ENCODE measurements around the gene PREP. TPM values are rescaled to one million over a fixed set of nuclear protein-coding genes. Genes with fewer than 3 reads are reported as not detected.

The PREP gene
- total RNA-seq, 4 donors from 2014 or later, result 32.9 to 63.2 (median 41.2) TPM

DNA sequence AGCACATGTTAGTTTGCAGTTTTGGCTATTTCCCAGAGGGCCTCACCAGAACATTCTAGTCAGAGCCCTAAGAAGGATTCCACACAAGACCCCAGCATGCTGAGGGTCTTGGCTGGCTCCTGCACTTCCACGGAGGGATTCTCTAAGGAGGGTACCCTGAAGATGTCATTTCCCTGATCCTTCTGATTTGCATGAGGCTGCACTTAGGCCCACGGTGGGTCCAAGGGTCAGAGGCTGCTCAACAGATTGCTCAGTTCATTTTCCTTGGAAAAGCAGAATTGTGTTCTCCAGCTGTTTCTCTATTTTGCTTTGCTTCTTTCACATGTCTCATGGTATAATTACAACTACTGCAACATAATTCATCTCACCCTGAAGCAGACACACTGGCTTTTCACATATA is 22.2 kb downstream of the PREP start:
- Histone ChIP-seq H3K36me3 (peaks cover 0 to 9% (median 2%) of the 10 kb centered on the region in 4 donors), H3K4me1 (peaks cover 18 to 45% (median 37%) of the 10 kb centered on the region in 4 donors), H3K4me3 (no peak overlapping the region), H3K27me3 (no peaks in the 10 kb centered on the region), H3K27ac (peak overlapping the region; percentile 36 to 60 (median 50)), H3K9me3 (no peaks in the 10 kb centered on the region)
- intact Hi-C loops (cut with DNase I; ENCODE audit: low total_unique reads) (no loop called here), in situ Hi-C loops (cut with MboI; ENCODE audit: low pct_ligation_motif_present in 1 of 4, low pct_unique_long_range_greater_than_20kb in 1 of 4, low sequenced_read_pairs in 3 of 4) (no loop called here)
- DNase-seq, result peak; percentile 25
- WGBS, 2 donors (ENCODE audit: low coverage in 1 of 2), result 64% methylated on average over 2 of the region's 2 CpGs; no CpG with 5 or more reads in 1 of the 2 donors
- no peak for TF ChIP-seq POLR2A (IDR thresholded peaks at IDR 0.05)
- TF ChIP-seq EP300 (IDR thresholded peaks at IDR 0.05; ENCODE audit: low read depth), result no peak
- no peak for TF ChIP-seq POLR2AphosphoS5 (IDR thresholded peaks at IDR 0.05)
- TF ChIP-seq, protein P1, sequence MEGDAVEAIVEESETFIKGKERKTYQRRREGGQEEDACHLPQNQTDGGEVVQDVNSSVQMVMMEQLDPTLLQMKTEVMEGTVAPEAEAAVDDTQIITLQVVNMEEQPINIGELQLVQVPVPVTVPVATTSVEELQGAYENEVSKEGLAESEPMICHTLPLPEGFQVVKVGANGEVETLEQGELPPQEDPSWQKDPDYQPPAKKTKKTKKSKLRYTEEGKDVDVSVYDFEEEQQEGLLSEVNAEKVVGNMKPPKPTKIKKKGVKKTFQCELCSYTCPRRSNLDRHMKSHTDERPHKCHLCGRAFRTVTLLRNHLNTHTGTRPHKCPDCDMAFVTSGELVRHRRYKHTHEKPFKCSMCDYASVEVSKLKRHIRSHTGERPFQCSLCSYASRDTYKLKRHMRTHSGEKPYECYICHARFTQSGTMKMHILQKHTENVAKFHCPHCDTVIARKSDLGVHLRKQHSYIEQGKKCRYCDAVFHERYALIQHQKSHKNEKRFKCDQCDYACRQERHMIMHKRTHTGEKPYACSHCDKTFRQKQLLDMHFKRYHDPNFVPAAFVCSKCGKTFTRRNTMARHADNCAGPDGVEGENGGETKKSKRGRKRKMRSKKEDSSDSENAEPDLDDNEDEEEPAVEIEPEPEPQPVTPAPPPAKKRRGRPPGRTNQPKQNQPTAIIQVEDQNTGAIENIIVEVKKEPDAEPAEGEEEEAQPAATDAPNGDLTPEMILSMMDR (IDR thresholded peaks at IDR 0.05), result no peak

DNA sequence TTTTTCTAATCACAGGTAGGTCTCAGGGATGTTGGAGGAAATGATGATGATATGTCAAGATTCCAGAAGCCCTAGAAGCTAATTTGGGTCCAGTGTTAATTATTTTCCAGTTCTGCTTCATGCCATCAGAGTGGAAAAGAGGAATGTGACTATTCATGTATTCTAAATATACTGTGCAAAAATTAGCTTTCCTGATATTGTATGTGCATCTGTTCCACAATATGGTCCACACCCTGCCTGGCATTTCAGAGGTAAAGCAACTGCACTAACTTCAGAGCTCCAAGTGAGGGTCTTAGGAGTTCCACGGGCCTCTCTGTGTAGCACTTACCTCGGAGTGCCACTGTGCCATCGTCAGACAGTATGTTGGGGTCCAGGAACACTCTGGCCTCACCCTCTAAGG is 27.1 kb downstream of the PREP start:
- Histone ChIP-seq H3K36me3 (peaks cover 0 to 14% (median 5%) of the 10 kb centered on the region in 4 donors), H3K4me1 (peaks cover 5 to 46% (median 27%) of the 10 kb centered on the region in 4 donors), H3K27ac (no peak overlapping the region), H3K27me3 (no peaks in the 10 kb centered on the region), H3K9me3 (no peaks in the 10 kb centered on the region), H3K4me3 (no peak overlapping the region)
- intact Hi-C loops (cut with DNase I; ENCODE audit: low total_unique reads) (no loop called here), in situ Hi-C loops (cut with MboI; ENCODE audit: low pct_ligation_motif_present in 1 of 4, low pct_unique_long_range_greater_than_20kb in 1 of 4, low sequenced_read_pairs in 3 of 4) (no loop called here)
- WGBS, 2 donors (ENCODE audit: low coverage in 1 of 2), result 100% methylated on average over 3 of the region's 3 CpGs
- DNase-seq, result no peak
- TF ChIP-seq POLR2A (IDR thresholded peaks at IDR 0.05), result no peak
- TF ChIP-seq POLR2AphosphoS5 (IDR thresholded peaks at IDR 0.05), result no peak
- no peak for TF ChIP-seq EP300 (IDR thresholded peaks at IDR 0.05; ENCODE audit: low read depth)
- TF ChIP-seq, protein P1 (IDR thresholded peaks at IDR 0.05), result no peak

DNA sequence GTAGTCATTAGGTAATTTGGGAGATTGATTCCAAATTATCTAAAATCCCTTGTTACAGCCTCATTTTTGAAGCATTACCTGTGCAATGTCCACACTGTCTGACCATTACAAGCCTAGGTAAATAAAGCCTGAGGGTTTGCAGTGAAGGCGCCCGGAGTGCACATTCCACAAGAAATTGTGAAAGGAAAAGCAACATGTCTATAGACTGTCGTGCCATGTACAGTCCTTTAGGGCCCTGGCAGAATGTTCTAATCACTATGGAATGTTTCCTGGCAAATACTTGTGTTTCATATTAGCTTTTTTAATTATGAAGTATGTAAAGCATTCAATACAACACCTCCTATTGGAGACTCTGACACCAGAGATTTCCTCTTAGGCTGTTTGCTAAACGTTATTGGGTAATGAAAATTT is 28.9 kb downstream of the PREP start:
- DNase-seq, result no peak
- WGBS, 2 donors (ENCODE audit: low coverage in 1 of 2), result 38 to 45% methylated on average over 4 of the region's 4 CpGs
- in situ Hi-C loops (cut with MboI; ENCODE audit: low pct_ligation_motif_present in 1 of 4, low pct_unique_long_range_greater_than_20kb in 1 of 4, low sequenced_read_pairs in 3 of 4), result no loop called here
- TF ChIP-seq POLR2AphosphoS5 (IDR thresholded peaks at IDR 0.05) (peak in 1 of 3 donors; percentile 28), EP300 (IDR thresholded peaks at IDR 0.05; ENCODE audit: low read depth) (no peak)
- Histone ChIP-seq H3K27ac (peak overlapping the region; percentile 74 to 86 (median 75)), H3K27me3 (no peaks in the 10 kb centered on the region), H3K4me3 (no peak overlapping the region), H3K4me1 (peaks cover 0 to 38% (median 22%) of the 10 kb centered on the region in 4 donors), H3K36me3 (peaks cover 0 to 14% (median 5%) of the 10 kb centered on the region in 4 donors), H3K9me3 (no peaks in the 10 kb centered on the region)
- intact Hi-C loops (cut with DNase I; ENCODE audit: low total_unique reads), result no loop called here

DNA sequence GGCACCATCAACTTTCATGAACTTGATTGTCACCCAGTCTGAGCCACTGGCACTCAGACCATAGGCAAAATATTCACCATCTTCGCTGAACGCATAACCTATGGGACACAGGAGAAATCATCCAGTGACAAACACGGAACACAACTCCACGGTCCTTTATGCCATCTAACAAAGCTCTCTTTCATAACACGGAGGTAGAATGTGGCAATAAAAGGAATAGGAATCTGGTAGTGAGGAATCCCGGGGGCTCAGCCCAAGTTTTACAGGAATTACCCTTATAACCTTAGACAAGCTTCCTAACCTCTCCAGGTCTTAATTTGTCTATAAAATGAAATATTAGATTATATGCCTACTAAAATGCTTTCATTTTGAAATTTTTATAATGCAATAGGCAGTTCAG is 29.4 kb downstream of the PREP start:
- in situ Hi-C loops (cut with MboI; ENCODE audit: low pct_ligation_motif_present in 1 of 4, low pct_unique_long_range_greater_than_20kb in 1 of 4, low sequenced_read_pairs in 3 of 4) (no loop called here), intact Hi-C loops (cut with DNase I; ENCODE audit: low total_unique reads) (no loop called here)
- Histone ChIP-seq H3K4me3 (no peak overlapping the region), H3K27me3 (no peaks in the 10 kb centered on the region), H3K36me3 (peaks cover 0 to 17% (median 5%) of the 10 kb centered on the region in 4 donors), H3K9me3 (no peaks in the 10 kb centered on the region), H3K4me1 (peaks cover 0 to 36% (median 22%) of the 10 kb centered on the region in 4 donors), H3K27ac (peak overlapping the region; percentile 74 to 86 (median 75))
- no peak for DNase-seq
- WGBS, 2 donors (ENCODE audit: low coverage in 1 of 2), result 61 to 82% methylated on average over 6 of the region's 6 CpGs
- no peak for TF ChIP-seq POLR2A (IDR thresholded peaks at IDR 0.05)
- TF ChIP-seq, protein P1 (IDR thresholded peaks at IDR 0.05), result no peak
- TF ChIP-seq POLR2AphosphoS5 (IDR thresholded peaks at IDR 0.05), result no peak
- no peak for TF ChIP-seq EP300 (IDR thresholded peaks at IDR 0.05; ENCODE audit: low read depth)

DNA sequence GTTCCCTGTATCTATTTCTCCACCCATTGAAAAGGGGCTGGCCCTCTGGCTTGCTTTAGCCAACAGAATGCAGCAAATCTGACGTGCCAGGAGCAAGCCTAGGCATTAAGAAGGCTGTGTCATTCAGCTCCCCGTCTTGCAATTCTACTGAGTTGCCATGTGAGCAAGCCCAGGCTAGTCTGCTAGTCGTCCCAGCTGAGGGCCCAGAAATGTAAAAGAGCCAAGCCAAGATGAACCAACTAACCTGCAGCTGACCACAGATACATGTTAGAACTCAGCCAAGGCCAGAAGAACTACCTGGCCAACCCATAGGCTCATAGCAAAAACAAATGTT is 30.1 kb downstream of the PREP start:
- Histone ChIP-seq H3K9me3 (no peaks in the 10 kb centered on the region), H3K4me3 (no peak overlapping the region), H3K36me3 (peaks cover 0 to 23% (median 5%) of the 10 kb centered on the region in 4 donors), H3K27ac (peak overlapping the region; percentile 74 to 86 (median 75)), H3K27me3 (no peaks in the 10 kb centered on the region), H3K4me1 (peaks cover 0 to 39% (median 22%) of the 10 kb centered on the region in 4 donors)
- in situ Hi-C loops (cut with MboI; ENCODE audit: low pct_ligation_motif_present in 1 of 4, low pct_unique_long_range_greater_than_20kb in 1 of 4, low sequenced_read_pairs in 3 of 4) (no loop called here), intact Hi-C loops (cut with DNase I; ENCODE audit: low total_unique reads) (no loop called here)
- DNase-seq, result peak; percentile 75
- TF ChIP-seq, protein P1 (IDR thresholded peaks at IDR 0.05), result no peak
- TF ChIP-seq POLR2AphosphoS5 (IDR thresholded peaks at IDR 0.05) (peak in 2 of 3 donors; percentile 8 to 25), POLR2A (IDR thresholded peaks at IDR 0.05) (no peak), EP300 (IDR thresholded peaks at IDR 0.05; ENCODE audit: low read depth) (no peak)
- WGBS, 2 donors (ENCODE audit: low coverage in 1 of 2), result 53% methylated on average over 3 of the region's 3 CpGs; no CpG with 5 or more reads in 1 of the 2 donors
